ENCODE data around the gene EFR3B.

DNA sequence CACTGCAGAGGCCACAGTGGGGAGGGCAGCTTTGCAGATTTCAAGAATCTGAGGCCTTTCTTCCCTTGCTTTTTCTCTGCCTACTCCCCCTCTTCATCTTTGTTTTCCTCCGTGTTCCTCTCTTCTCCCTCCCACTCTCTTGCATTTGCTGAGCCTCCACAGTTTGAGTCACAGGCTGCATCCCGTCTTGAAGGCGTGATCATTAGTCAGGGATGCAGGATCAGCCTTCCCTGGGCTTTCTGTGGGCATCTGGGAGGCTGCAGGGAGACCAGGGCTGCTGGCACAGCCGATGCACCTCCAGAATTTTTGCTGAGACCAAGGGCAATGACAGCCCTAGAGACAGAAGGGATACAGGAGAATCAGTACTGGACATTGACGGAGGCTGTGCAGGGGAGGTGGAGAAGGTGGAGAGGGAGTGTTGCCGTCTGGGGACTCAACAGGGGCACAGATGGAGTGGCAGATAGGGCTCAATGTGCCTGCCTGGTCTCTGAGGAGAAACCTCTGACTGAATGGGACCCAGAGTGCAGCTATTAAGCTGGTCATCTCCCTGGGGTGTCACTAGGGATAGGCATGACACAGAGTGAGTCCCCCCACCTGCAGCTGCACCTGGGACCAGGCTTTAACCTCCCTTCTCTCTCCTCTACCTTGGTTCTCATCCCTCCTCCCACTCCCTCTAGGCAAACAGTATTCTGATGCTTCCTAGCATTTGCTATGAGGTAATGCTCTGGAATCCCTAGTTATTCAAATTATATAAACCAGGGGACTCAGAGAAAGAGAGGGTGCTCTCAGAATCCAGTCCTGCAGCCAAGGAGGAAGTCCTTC lies 41.2 kb upstream of the EFR3B start:
- TF ChIP-seq POLR2A (IDR thresholded peaks at IDR 0.05; ENCODE audit: low read depth, low read length) (no peak), POLR2AphosphoS5 (IDR thresholded peaks at IDR 0.05; ENCODE audit: low read depth, low read length) (no peak), TAF1 (IDR thresholded peaks at IDR 0.05; ENCODE audit: low read depth, low read length) (no peak), SPI1 (IDR thresholded peaks at IDR 0.05; ENCODE audit: low read depth, low read length) (no peak), POU2F2 (IDR thresholded peaks at IDR 0.05; ENCODE audit: low read depth, low read length) (no peak), PAX5 (IDR thresholded peaks at IDR 0.05; ENCODE audit: insufficient read depth, low read length, severe bottlenecking) (no peak)

Measured in GM12891 (cell line).